HEK293 (cell line): Measurements from ENCODE around the gene ZNF48.

Experiments
- EGR2 ChIP-seq: fragments of 450-650 bp; formaldehyde crosslinking; IDR thresholded peaks from 2 replicates; pipeline ENCODE4 v1.5.1; 2016; ENCODE audit warnings: low read depth, missing biosample characterization, missing genetic modification characterization
- FEZF1 ChIP-seq: fragments of 450-650 bp; formaldehyde crosslinking; IDR thresholded peaks from 2 replicates; pipeline ENCODE4 v1.5.1; 2016; ENCODE audit warnings: missing biosample characterization, missing genetic modification characterization
- GFI1B ChIP-seq: fragments of 450-650 bp; formaldehyde crosslinking; IDR thresholded peaks from 2 replicates; pipeline ENCODE4 v1.5.1; 2016; ENCODE audit warnings: missing biosample characterization, missing genetic modification characterization
- GLI4 ChIP-seq: fragments of 450-650 bp; formaldehyde crosslinking; IDR thresholded peaks from 2 replicates; pipeline ENCODE4 v1.5.1; 2016; ENCODE audit warnings: missing biosample characterization, missing genetic modification characterization
- HOXA7 ChIP-seq: sonication (generic); formaldehyde crosslinking; IDR thresholded peaks from 2 replicates; pipeline ENCODE4 v1.8.1; 2022; ENCODE audit warnings: missing genetic modification reagents, borderline replicate concordance
- KLF10 ChIP-seq: fragments of 450-650 bp; IDR thresholded peaks from 2 replicates; pipeline ENCODE4 v1.5.1; 2018; ENCODE audit warnings: missing biosample characterization, mild to moderate bottlenecking, missing genetic modification characterization
- KLF9 ChIP-seq: fragments of 450-650 bp; formaldehyde crosslinking; IDR thresholded peaks from 2 replicates; pipeline ENCODE4 v1.5.1; 2016; ENCODE audit warnings: missing biosample characterization, missing genetic modification characterization, low read depth
- MEIS1 ChIP-seq: sonication (generic); formaldehyde crosslinking; IDR thresholded peaks from 2 replicates; pipeline ENCODE4 v1.8.1; 2022; ENCODE audit warnings: missing genetic modification reagents, mild to moderate bottlenecking, borderline replicate concordance
- RBAK ChIP-seq: fragments of 450-650 bp; formaldehyde crosslinking; IDR thresholded peaks from 2 replicates; pipeline ENCODE4 v1.5.1; 2016; ENCODE audit warnings: missing biosample characterization, missing genetic modification characterization
- SP3 ChIP-seq: fragments of 450-650 bp; formaldehyde crosslinking; IDR thresholded peaks from 2 replicates; pipeline ENCODE4 v1.5.1; 2016; ENCODE audit warnings: missing biosample characterization, missing genetic modification characterization
- TRIM28 ChIP-seq: IDR thresholded peaks from 2 replicates; pipeline ENCODE4 v1.6.1; 2011; ENCODE audit warnings: low read length, control low read depth, borderline replicate concordance
- ZBTB7A ChIP-seq: fragments of 450-650 bp; formaldehyde crosslinking; IDR thresholded peaks from 2 replicates; pipeline ENCODE4 v1.5.1; 2016; ENCODE audit warnings: low read depth, missing biosample characterization, missing genetic modification characterization
- ZBTB8A ChIP-seq: fragments of 450-650 bp; formaldehyde crosslinking; IDR thresholded peaks from 2 replicates; pipeline ENCODE4 v1.5.1; 2016; ENCODE audit warnings: missing biosample characterization, missing genetic modification characterization
- ZFP41 ChIP-seq: fragments of 450-650 bp; formaldehyde crosslinking; IDR thresholded peaks from 2 replicates; pipeline ENCODE4 v1.5.1; 2016; ENCODE audit warnings: missing biosample characterization, missing genetic modification characterization, borderline replicate concordance
- ZFP69B ChIP-seq: fragments of 450-650 bp; formaldehyde crosslinking; IDR thresholded peaks from 2 replicates; pipeline ENCODE4 v1.5.1; 2016; ENCODE audit warnings: missing biosample characterization, missing genetic modification characterization
- ZNF10 ChIP-seq: fragments of 450-650 bp; formaldehyde crosslinking; IDR thresholded peaks from 2 replicates; pipeline ENCODE4 v1.5.1; 2017; ENCODE audit warnings: missing biosample characterization, missing genetic modification characterization
- ZNF133 ChIP-seq: fragments of 450-650 bp; formaldehyde crosslinking; IDR thresholded peaks from 2 replicates; pipeline ENCODE4 v1.5.1; 2016; ENCODE audit warnings: missing biosample characterization, missing genetic modification characterization
- ZNF211 ChIP-seq: fragments of 450-650 bp; formaldehyde crosslinking; IDR thresholded peaks from 2 replicates; pipeline ENCODE4 v1.5.1; 2016; ENCODE audit warnings: low read depth, missing biosample characterization, missing genetic modification characterization
- ZNF221 ChIP-seq: fragments of 450-650 bp; formaldehyde crosslinking; IDR thresholded peaks from 2 replicates; pipeline ENCODE4 v1.5.1; 2017; ENCODE audit warnings: missing biosample characterization, missing genetic modification characterization, borderline replicate concordance
- ZNF239 ChIP-seq: fragments of 450-650 bp; formaldehyde crosslinking; IDR thresholded peaks from 2 replicates; pipeline ENCODE4 v1.5.1; 2016; ENCODE audit warnings: missing biosample characterization, missing genetic modification characterization
- ZNF341 ChIP-seq: fragments of 450-650 bp; formaldehyde crosslinking; IDR thresholded peaks from 2 replicates; pipeline ENCODE4; 2016; ENCODE audit warnings: low read depth, missing biosample characterization, missing genetic modification characterization
- ZNF354C ChIP-seq: fragments of 450-650 bp; formaldehyde crosslinking; IDR thresholded peaks from 2 replicates; pipeline ENCODE4 v1.5.1; 2016; ENCODE audit warnings: missing biosample characterization, missing genetic modification characterization, low read depth, borderline replicate concordance
- ZNF423 ChIP-seq: fragments of 450-650 bp; formaldehyde crosslinking; IDR thresholded peaks from 2 replicates; pipeline ENCODE4 v1.5.1; 2016; ENCODE audit warnings: missing biosample characterization, missing genetic modification characterization
- ZNF426 ChIP-seq: fragments of 450-650 bp; formaldehyde crosslinking; IDR thresholded peaks from 2 replicates; pipeline ENCODE4 v1.5.1; 2017; ENCODE audit warnings: missing biosample characterization, missing genetic modification characterization, mild to moderate bottlenecking, inconsistent platforms, moderate library complexity
- ZNF510 ChIP-seq: fragments of 450-650 bp; formaldehyde crosslinking; IDR thresholded peaks from 2 replicates; pipeline ENCODE4 v1.5.1; 2018; ENCODE audit warnings: mild to moderate bottlenecking, missing genetic modification characterization, missing biosample characterization; ENCODE audit not compliant: insufficient replicate concordance
- ZNF514 ChIP-seq: fragments of 450-650 bp; formaldehyde crosslinking; IDR thresholded peaks from 2 replicates; pipeline ENCODE4 v1.5.1; 2016; ENCODE audit warnings: missing biosample characterization, missing genetic modification characterization
- ZNF530 ChIP-seq: fragments of 450-650 bp; formaldehyde crosslinking; IDR thresholded peaks from 2 replicates; pipeline ENCODE4 v1.5.1; 2016; ENCODE audit warnings: low read depth, missing biosample characterization, missing genetic modification characterization
- ZNF548 ChIP-seq: fragments of 450-650 bp; formaldehyde crosslinking; IDR thresholded peaks from 2 replicates; pipeline ENCODE4 v1.5.1; 2016; ENCODE audit warnings: missing biosample characterization, missing genetic modification characterization
- ZNF555 ChIP-seq: fragments of 450-650 bp; formaldehyde crosslinking; conservative IDR thresholded peaks from 2 replicates; pipeline ENCODE4 v1.5.1; 2017; ENCODE audit warnings: missing biosample characterization, mild to moderate bottlenecking, missing genetic modification characterization, inconsistent platforms
- ZNF707 ChIP-seq: fragments of 450-650 bp; formaldehyde crosslinking; IDR thresholded peaks from 2 replicates; pipeline ENCODE4 v1.5.1; 2016; ENCODE audit warnings: missing biosample characterization, missing genetic modification characterization
- ZNF76 ChIP-seq: fragments of 450-650 bp; formaldehyde crosslinking; IDR thresholded peaks from 2 replicates; pipeline ENCODE4; 2016; ENCODE audit warnings: low read depth, missing biosample characterization, missing genetic modification characterization, borderline replicate concordance
- ZNF791 ChIP-seq: fragments of 450-650 bp; formaldehyde crosslinking; IDR thresholded peaks from 2 replicates; pipeline ENCODE4 v1.5.1; 2016; ENCODE audit warnings: missing biosample characterization, missing genetic modification characterization
- ZNF792 ChIP-seq: fragments of 450-650 bp; formaldehyde crosslinking; IDR thresholded peaks from 2 replicates; pipeline ENCODE4 v1.5.1; 2016; ENCODE audit warnings: missing biosample characterization, missing genetic modification characterization
- ZSCAN23 ChIP-seq: fragments of 450-650 bp; formaldehyde crosslinking; IDR thresholded peaks from 2 replicates; pipeline ENCODE4 v1.5.1; 2016; ENCODE audit warnings: missing biosample characterization, missing genetic modification characterization
- ZSCAN4 ChIP-seq: fragments of 450-650 bp; formaldehyde crosslinking; IDR thresholded peaks from 2 replicates; pipeline ENCODE4 v1.5.1; 2017; ENCODE audit warnings: missing biosample characterization, missing genetic modification characterization
- TF ChIP-seq, protein P1 (sequence below): fragments of 450-650 bp; formaldehyde crosslinking; IDR thresholded peaks from 2 replicates; pipeline ENCODE4 v1.5.1; 2017; ENCODE audit warnings: missing biosample characterization, missing genetic modification characterization
- TF ChIP-seq, protein P2 (sequence below): fragments of 450-650 bp; formaldehyde crosslinking; IDR thresholded peaks from 2 replicates; pipeline ENCODE4 v1.5.1; 2016; ENCODE audit warnings: missing biosample characterization, missing genetic modification characterization
- TF ChIP-seq, protein P3 (sequence below): fragments of 450-650 bp; formaldehyde crosslinking; IDR thresholded peaks from 2 replicates; pipeline ENCODE4; 2016; ENCODE audit warnings: missing biosample characterization, missing genetic modification characterization

Gene ZNF48

GRCh38 chr16:30407102-30407803 is 12.0 kb downstream of the ZNF48 start, which contains the start of gene ZNF771 (continued):
- TF ChIP-seq, protein P1, sequence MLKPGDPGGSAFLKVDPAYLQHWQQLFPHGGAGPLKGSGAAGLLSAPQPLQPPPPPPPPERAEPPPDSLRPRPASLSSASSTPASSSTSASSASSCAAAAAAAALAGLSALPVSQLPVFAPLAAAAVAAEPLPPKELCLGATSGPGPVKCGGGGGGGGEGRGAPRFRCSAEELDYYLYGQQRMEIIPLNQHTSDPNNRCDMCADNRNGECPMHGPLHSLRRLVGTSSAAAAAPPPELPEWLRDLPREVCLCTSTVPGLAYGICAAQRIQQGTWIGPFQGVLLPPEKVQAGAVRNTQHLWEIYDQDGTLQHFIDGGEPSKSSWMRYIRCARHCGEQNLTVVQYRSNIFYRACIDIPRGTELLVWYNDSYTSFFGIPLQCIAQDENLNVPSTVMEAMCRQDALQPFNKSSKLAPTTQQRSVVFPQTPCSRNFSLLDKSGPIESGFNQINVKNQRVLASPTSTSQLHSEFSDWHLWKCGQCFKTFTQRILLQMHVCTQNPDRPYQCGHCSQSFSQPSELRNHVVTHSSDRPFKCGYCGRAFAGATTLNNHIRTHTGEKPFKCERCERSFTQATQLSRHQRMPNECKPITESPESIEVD: no peak
- TF ChIP-seq ZNF423 (tag by site-specific recombination) (no peak), ZBTB7A (tag by site-specific recombination) (no peak), ZNF426 (tag by site-specific recombination) (no peak), ZNF239 (tag by site-specific recombination) (no peak), ZNF211 (tag by site-specific recombination) (no peak), ZNF510 (no peak), ZFP41 (no peak), ZNF10 (tag by site-specific recombination) (peak; percentile 73), ZNF792 (no peak), EGR2 (tag by site-specific recombination) (peak; percentile 95), ZNF341 (tag by site-specific recombination) (peak; percentile 83), ZNF555 (tag by site-specific recombination) (no peak), ZFP69B (tag by site-specific recombination) (peak; percentile 82), ZSCAN23 (peak; percentile 15; the same call in 1 of the 2 replicates), ZNF354C (tag by site-specific recombination) (no peak), KLF9 (tag by site-specific recombination) (peak; percentile 91), KLF10 (tag by site-specific recombination) (peak; percentile 100), ZNF548 (tag by site-specific recombination) (no peak), ZNF221 (tag by site-specific recombination) (no peak), ZSCAN4 (tag by site-specific recombination) (no peak), GFI1B (tag by site-specific recombination) (no peak), ZNF514 (no peak), ZNF791 (no peak), ZNF76 (tag by site-specific recombination) (no peak; the same call in none of the 2 replicates), MEIS1 (CRISPR knock-in tag) (no peak), ZBTB8A (tag by site-specific recombination) (peak; percentile 100), SP3 (tag by site-specific recombination) (peak; percentile 99), ZNF530 (no peak), HOXA7 (no peak), TRIM28 (0 out of 2 replicates have a peak, but pooled peaks have one; percentile 37), RBAK (tag by site-specific recombination) (no peak), FEZF1 (tag by site-specific recombination) (no peak), ZNF133 (tag by site-specific recombination) (no peak), ZNF707 (tag by site-specific recombination) (no peak), GLI4 (peak; percentile 55)
- TF ChIP-seq, protein P2, sequence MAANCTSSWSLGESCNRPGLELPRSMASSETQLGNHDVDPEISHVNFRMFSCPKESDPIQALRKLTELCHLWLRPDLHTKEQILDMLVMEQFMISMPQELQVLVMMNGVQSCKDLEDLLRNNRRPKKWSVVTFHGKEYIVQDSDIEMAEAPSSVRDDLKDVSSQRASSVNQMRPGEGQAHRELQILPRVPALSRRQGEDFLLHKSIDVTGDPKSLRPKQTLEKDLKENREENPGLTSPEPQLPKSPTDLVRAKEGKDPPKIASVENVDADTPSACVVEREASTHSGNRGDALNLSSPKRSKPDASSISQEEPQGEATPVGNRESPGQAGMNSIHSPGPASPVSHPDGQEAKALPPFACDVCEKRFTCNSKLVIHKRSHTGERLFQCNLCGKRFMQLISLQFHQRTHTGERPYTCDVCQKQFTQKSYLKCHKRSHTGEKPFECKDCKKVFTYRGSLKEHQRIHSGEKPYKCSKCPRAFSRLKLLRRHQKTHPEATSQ (tag by site-specific recombination): peak; percentile 78; the same call in 1 of the 2 replicates
- TF ChIP-seq, protein P3, sequence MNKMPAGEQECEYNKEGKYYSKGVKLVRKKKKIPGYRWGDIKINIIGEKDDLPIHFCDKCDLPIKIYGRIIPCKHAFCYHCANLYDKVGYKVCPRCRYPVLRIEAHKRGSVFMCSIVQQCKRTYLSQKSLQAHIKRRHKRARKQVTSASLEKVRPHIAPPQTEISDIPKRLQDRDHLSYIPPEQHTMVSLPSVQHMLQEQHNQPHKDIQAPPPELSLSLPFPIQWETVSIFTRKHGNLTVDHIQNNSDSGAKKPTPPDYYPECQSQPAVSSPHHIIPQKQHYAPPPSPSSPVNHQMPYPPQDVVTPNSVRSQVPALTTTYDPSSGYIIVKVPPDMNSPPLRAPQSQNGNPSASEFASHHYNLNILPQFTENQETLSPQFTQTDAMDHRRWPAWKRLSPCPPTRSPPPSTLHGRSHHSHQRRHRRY (tag by site-specific recombination): no peak
